ENCODE measurements around the gene KDELR3.
"Not testable (repeated sequence)": the region's sequence is repeated elsewhere in the genome, so short reads cannot be mapped to it uniquely, and the experiment has no call there.

Gene KDELR3

GRCh38 chr22:38465673-38466490 is 2.0 kb upstream of the KDELR3 start:
- H3K4me3 Mint-ChIP-seq, result peak overlapping the region; percentile 68
- peaks cover 70% of the 10 kb centered on the region for H3K27me3 Mint-ChIP-seq
- DNase-seq (ENCODE audit: low spot score in 2 of 2) (no peak), ATAC-seq (replicated peaks; ENCODE audit: extremely low read depth, poor library complexity, severe bottlenecking) (no peak)
- no peaks in the 10 kb centered on the region for H3K36me3 Mint-ChIP-seq (ENCODE audit: insufficient read depth)
- no peaks in the 10 kb centered on the region for H3K9me3 Mint-ChIP-seq
- H3K27ac Mint-ChIP-seq (ENCODE audit: low read depth), result no peak overlapping the region
- H3K4me1 Mint-ChIP-seq, result peaks cover 8% of the 10 kb centered on the region

DNA sequence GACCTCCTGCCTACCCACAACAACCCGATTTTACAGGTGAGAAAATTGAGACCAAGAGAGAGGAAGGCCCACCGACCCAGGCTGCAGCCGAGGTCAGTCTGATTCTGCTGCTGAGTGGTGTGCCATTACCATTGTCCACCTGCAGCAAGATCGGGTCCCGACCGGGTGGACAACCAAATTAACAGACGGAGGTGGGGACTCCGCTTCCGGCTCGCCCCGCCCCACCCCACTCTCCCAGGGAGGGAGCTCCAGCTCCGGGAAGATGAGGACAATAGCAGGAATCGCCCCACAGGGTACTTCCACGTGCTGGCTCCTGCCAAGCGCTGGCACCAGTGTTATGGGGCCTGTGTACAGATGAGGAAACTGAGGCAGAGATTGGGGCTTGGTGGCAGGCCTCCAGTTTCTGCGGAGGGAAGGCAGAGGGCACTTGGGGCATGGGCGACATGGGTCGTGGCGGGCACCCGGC is 425 bp upstream of the KDELR3 start:
- Mint-ChIP-seq H3K9me3 (no peaks in the 10 kb centered on the region), H3K4me3 (peak overlapping the region; percentile 68), H3K27ac (ENCODE audit: low read depth) (no peak overlapping the region), H3K27me3 (peaks cover 59% of the 10 kb centered on the region), H3K36me3 (ENCODE audit: insufficient read depth) (no peaks in the 10 kb centered on the region), H3K4me1 (peaks cover 8% of the 10 kb centered on the region)
- ATAC-seq (replicated peaks; ENCODE audit: extremely low read depth, poor library complexity, severe bottlenecking) (no peak), DNase-seq (ENCODE audit: low spot score in 2 of 2) (no peak)

- Mint-ChIP-seq H3K27me3 (peaks cover 47% of the 10 kb centered on the region), H3K4me3 (peak overlapping the region; percentile 68), H3K9me3 (no peaks in the 10 kb centered on the region), H3K4me1 (peaks cover 8% of the 10 kb centered on the region), H3K27ac (ENCODE audit: low read depth) (no peak overlapping the region), H3K36me3 (ENCODE audit: insufficient read depth) (no peaks in the 10 kb centered on the region)
- no peak for ATAC-seq (replicated peaks; ENCODE audit: extremely low read depth, poor library complexity, severe bottlenecking)
- no peak for DNase-seq (ENCODE audit: low spot score in 2 of 2)
Measured at GRCh38 chr22:38468443-38469305, 778 bp downstream of the KDELR3 start.

GRCh38 chr22:38469306-38469781 is 1.4 kb downstream of the KDELR3 start:
- DNase-seq (ENCODE audit: low spot score in 2 of 2) (no peak), ATAC-seq (replicated peaks; ENCODE audit: extremely low read depth, poor library complexity, severe bottlenecking) (no peak)
- H3K9me3 Mint-ChIP-seq, result no peaks in the 10 kb centered on the region
- H3K4me3 Mint-ChIP-seq, result no peak overlapping the region
- H3K4me1 Mint-ChIP-seq, result peaks cover 8% of the 10 kb centered on the region
- no peaks in the 10 kb centered on the region for H3K36me3 Mint-ChIP-seq (ENCODE audit: insufficient read depth)
- H3K27me3 Mint-ChIP-seq, result peaks cover 40% of the 10 kb centered on the region
- no peak overlapping the region for H3K27ac Mint-ChIP-seq (ENCODE audit: low read depth)

- not testable (repeated sequence) for H3K9me3 Mint-ChIP-seq; H3K36me3 Mint-ChIP-seq (ENCODE audit: insufficient read depth); ATAC-seq (replicated peaks; ENCODE audit: extremely low read depth, poor library complexity, severe bottlenecking); H3K4me1 Mint-ChIP-seq; H3K4me3 Mint-ChIP-seq; H3K27ac Mint-ChIP-seq (ENCODE audit: low read depth); DNase-seq (ENCODE audit: low spot score in 2 of 2)
- peaks cover 34% of the 10 kb centered on the region for H3K27me3 Mint-ChIP-seq
Measured at GRCh38 chr22:38470179-38470578, 2.3 kb downstream of the KDELR3 start.

GRCh38 chr22:38471237-38471636 is 3.3 kb downstream of the KDELR3 start:
- DNase-seq (ENCODE audit: low spot score in 2 of 2) (no peak), ATAC-seq (replicated peaks; ENCODE audit: extremely low read depth, poor library complexity, severe bottlenecking) (no peak)
- no peaks in the 10 kb centered on the region for H3K9me3 Mint-ChIP-seq
- peaks cover 24% of the 10 kb centered on the region for H3K27me3 Mint-ChIP-seq
- H3K4me1 Mint-ChIP-seq, result peaks cover 8% of the 10 kb centered on the region
- no peak overlapping the region for H3K27ac Mint-ChIP-seq (ENCODE audit: low read depth)
- H3K4me3 Mint-ChIP-seq, result no peak overlapping the region
- H3K36me3 Mint-ChIP-seq (ENCODE audit: insufficient read depth), result no peaks in the 10 kb centered on the region

DNA sequence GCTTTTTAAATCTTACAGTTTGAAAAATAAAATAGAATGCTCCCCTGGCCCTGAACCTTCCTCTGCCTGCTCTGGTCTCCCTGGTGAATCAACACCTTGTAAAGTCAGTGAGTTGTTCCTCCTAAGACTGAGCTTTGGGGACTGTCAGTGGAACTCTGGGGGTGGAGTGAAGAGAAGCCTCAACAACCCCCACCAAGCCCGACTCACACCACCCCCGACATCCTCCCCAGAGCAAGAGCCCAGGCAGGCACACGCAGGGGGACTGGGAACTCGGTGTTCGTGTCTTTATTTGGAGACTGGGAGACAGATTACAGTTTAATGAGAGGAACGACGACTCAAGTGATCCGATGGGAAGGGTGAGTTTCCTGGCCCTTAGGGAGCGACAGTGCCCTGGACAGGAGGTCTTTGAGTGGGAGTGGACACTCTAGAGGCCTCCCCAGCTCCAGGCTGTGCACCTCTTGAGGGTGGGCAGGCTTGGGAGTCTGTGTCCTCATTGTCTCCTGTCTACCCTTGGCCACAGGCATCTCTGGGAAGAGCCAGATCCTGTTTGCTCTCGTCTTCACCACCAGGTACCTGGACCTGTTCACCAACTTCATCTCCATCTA is 6.2 kb downstream of the KDELR3 start:
- Mint-ChIP-seq H3K36me3 (ENCODE audit: insufficient read depth) (no peaks in the 10 kb centered on the region), H3K4me3 (no peak overlapping the region), H3K9me3 (no peaks in the 10 kb centered on the region), H3K27ac (ENCODE audit: low read depth) (no peak overlapping the region), H3K4me1 (no peaks in the 10 kb centered on the region), H3K27me3 (peaks cover 4% of the 10 kb centered on the region)
- ATAC-seq (replicated peaks; ENCODE audit: extremely low read depth, poor library complexity, severe bottlenecking), result no peak
- no peak for DNase-seq (ENCODE audit: low spot score in 2 of 2)

GRCh38 chr22:38477585-38477984 is 9.7 kb downstream of the KDELR3 start:
- no peak overlapping the region for H3K27ac Mint-ChIP-seq (ENCODE audit: low read depth)
- H3K27me3 Mint-ChIP-seq, result no peaks in the 10 kb centered on the region
- H3K4me1 Mint-ChIP-seq, result peaks cover 5% of the 10 kb centered on the region
- H3K9me3 Mint-ChIP-seq, result no peaks in the 10 kb centered on the region
- ATAC-seq (replicated peaks; ENCODE audit: extremely low read depth, poor library complexity, severe bottlenecking), result no peak
- no peak overlapping the region for H3K4me3 Mint-ChIP-seq
- peaks cover 14% of the 10 kb centered on the region for H3K36me3 Mint-ChIP-seq (ENCODE audit: insufficient read depth)
- DNase-seq (ENCODE audit: low spot score in 2 of 2), result no peak

- DNase-seq (ENCODE audit: low spot score in 2 of 2) (no peak), ATAC-seq (replicated peaks; ENCODE audit: extremely low read depth, poor library complexity, severe bottlenecking) (no peak)
- Mint-ChIP-seq H3K4me1 (peaks cover 16% of the 10 kb centered on the region), H3K27me3 (no peaks in the 10 kb centered on the region), H3K4me3 (no peak overlapping the region), H3K27ac (ENCODE audit: low read depth) (no peak overlapping the region), H3K36me3 (ENCODE audit: insufficient read depth) (peaks cover 29% of the 10 kb centered on the region), H3K9me3 (no peaks in the 10 kb centered on the region)
Measured at GRCh38 chr22:38479096-38479837, 11.4 kb downstream of the KDELR3 start.

DNA sequence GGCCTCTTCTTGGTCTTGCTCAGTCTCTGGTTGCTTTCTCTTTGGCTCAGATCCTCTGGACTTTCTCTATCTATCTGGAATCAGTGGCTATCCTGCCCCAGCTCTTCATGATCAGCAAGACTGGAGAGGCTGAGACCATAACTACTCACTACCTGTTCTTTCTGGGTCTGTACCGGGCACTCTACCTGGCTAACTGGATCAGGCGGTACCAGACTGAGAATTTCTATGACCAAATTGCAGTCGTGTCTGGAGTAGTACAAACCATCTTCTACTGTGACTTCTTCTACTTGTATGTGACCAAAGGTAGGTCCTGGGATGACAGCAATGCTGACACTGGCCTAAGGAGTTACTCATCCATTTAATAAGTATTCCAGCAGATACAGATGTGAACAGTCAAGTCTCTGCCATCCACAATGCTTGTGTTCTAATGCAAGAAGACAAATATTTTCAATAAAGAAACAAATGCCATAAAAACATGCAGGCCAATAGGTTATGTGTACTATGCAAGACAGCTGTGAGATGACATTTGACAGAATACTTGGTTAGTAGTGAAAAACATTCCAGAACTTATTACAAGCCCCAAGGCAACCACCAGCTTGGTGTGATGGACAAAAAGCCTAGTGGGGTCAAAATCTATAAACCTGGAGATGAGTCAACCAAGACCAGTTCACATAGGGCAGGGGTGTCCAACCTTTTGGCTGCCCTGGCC is 13.4 kb downstream of the KDELR3 start:
- no peaks in the 10 kb centered on the region for H3K27me3 Mint-ChIP-seq
- DNase-seq (ENCODE audit: low spot score in 2 of 2) (no peak), ATAC-seq (replicated peaks; ENCODE audit: extremely low read depth, poor library complexity, severe bottlenecking) (no peak)
- peak overlapping the region; percentile 27 for H3K27ac Mint-ChIP-seq (ENCODE audit: low read depth)
- peaks cover 48% of the 10 kb centered on the region for H3K36me3 Mint-ChIP-seq (ENCODE audit: insufficient read depth)
- no peak overlapping the region for H3K4me3 Mint-ChIP-seq
- H3K4me1 Mint-ChIP-seq, result peaks cover 18% of the 10 kb centered on the region
- H3K9me3 Mint-ChIP-seq, result no peaks in the 10 kb centered on the region

DNA sequence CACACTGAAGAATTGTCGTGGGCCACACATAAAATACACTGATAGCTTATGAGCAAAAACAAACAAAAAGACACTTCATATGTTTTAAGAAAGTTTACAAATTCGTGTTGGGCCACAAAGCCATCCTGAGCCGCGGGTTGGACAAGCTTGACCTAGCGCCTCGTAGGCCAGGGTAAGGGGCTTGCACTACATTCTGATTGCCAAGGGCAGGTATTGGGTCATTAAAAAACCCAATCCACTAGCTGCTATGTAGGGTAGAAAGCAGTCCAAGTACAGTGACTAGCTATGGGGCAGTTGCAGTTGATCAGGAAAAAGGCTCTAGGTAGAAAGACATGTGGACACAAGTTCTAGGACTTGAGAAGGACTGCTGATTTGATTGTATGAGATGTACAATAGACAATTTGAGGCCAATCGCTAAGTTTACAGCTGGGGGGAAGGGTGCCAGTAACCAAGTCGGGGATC is 14.0 kb downstream of the KDELR3 start:
- ATAC-seq (replicated peaks; ENCODE audit: extremely low read depth, poor library complexity, severe bottlenecking) (no peak), DNase-seq (ENCODE audit: low spot score in 2 of 2) (no peak)
- H3K4me1 Mint-ChIP-seq, result peaks cover 18% of the 10 kb centered on the region
- no peaks in the 10 kb centered on the region for H3K9me3 Mint-ChIP-seq
- H3K36me3 Mint-ChIP-seq (ENCODE audit: insufficient read depth), result peaks cover 54% of the 10 kb centered on the region
- H3K27me3 Mint-ChIP-seq, result no peaks in the 10 kb centered on the region
- no peak overlapping the region for H3K27ac Mint-ChIP-seq (ENCODE audit: low read depth)
- H3K4me3 Mint-ChIP-seq, result no peak overlapping the region
